Heart left ventricle (tissue), 16 donors: ENCODE measurements around the gene CNTROB. TPM values are rescaled to one million over a fixed set of nuclear protein-coding genes. Genes with fewer than 3 reads are reported as not detected.
"Not testable (repeated sequence)": the region's sequence is repeated elsewhere in the genome, so short reads cannot be mapped to it uniquely, and the experiment has no call there.

Experiments
- ATAC-seq, 4 donors: fragments of 200-7000 bp; cut with Tn5 transposase; one replicate each; pipeline ENCODE4 v1.9.1; 2020 to 2022; ENCODE audit warnings: moderate library complexity in 4 of 4, mild to moderate bottlenecking in 3 of 4, moderate number of reproducible peaks in 1 of 4
- DNase-seq, 5 donors: peaks; one replicate each; pipeline ENCODE4 v3.0.0-alpha.2; 2020
- H3K27ac ChIP-seq, 12 donors: fragments of 200-600 bp; sonication (generic) in 4 of 12; one replicate each; pipeline versions ENCODE4 v1.5.0 to v1.8.0; 2016 to 2022; ENCODE audit warnings: mild to moderate bottlenecking in 2 of 12
- H3K27me3 ChIP-seq, 9 donors: fragments of 200-600 bp; sonication (generic) in 2 of 9; one replicate each; pipeline versions ENCODE4 v1.5.1 to v1.8.0; 2016 to 2022; ENCODE audit warnings: mild to moderate bottlenecking in 3 of 9
- H3K36me3 ChIP-seq, 9 donors: fragments of 200-600 bp; sonication (generic) in 2 of 9; one replicate each; pipeline versions ENCODE4 v1.5.0 to v1.8.0; 2018 to 2022; ENCODE audit warnings: mild to moderate bottlenecking in 2 of 9
- H3K4me1 ChIP-seq, 12 donors: fragments of 200-600 bp; sonication (generic) in 4 of 12; one replicate each; pipeline versions ENCODE4 v1.5.0 to v1.8.0; 2016 to 2022; ENCODE audit warnings: mild to moderate bottlenecking in 3 of 12
- H3K4me3 ChIP-seq, 12 donors: fragments of 200-600 bp; sonication (generic) in 4 of 12; one replicate each; pipeline versions ENCODE4 v1.5.0 to v1.8.0; 2017 to 2022; ENCODE audit warnings: mild to moderate bottlenecking in 9 of 12, moderate library complexity in 4 of 12
- H3K9me3 ChIP-seq, 12 donors: fragments of 200-600 bp; sonication (generic) in 4 of 12; one replicate each; pipeline versions ENCODE4 v1.5.0 to v1.8.0; 2016 to 2022; ENCODE audit warnings: mild to moderate bottlenecking in 1 of 12
- POLR2A ChIP-seq, 2 donors: fragments of 450-650 bp; IDR thresholded peaks; one replicate each; pipeline ENCODE4 v1.6.1; 2017; ENCODE audit warnings: antibody characterized with exemption in 2 of 2, mild to moderate bottlenecking in 2 of 2, moderate library complexity in 2 of 2
- WGBS, 4 donors: extraction: QIAGEN DNeasy Blood & Tissue Kit in 2 of 4; methylation state at CpG; one replicate each; pipeline versions ENCODE4 v1.1.5 to v1.1.7; 2013 to 2018; 5-methylcytosine and 5-hydroxymethylcytosine counted together
- intact Hi-C, 10 donors: fragments of 100-400 bp; cut with DNase I; formaldehyde crosslinking; loops; one replicate each; pipeline versions ENCODE4 v1.11.1 to v1.14.2; 2022
- polyA plus RNA-seq, 2 donors: library from polyadenylated mRNA; stranded (reverse); fragments of 200-250 nt; gene quantifications; one replicate each; pipeline ENCODE4 v1.2.3, GENCODE V29; 2013
- total RNA-seq, 9 donors: library from RNA; depleted of rRNA in 2 of 9; stranded (reverse); fragments of >200 nt in 2 of 9; fragmentation: NEBNext Ultra II Directional in 3 of 9; extraction: Animal tissue kit (Norgen Biotek cat#: 25700) in 3 of 9; gene quantifications; one replicate each; pipeline versions ENCODE4 v1.1.0 to v1.2.4, GENCODE V29; 2016 to 2023
- TF ChIP-seq, protein P1 (sequence below), 12 donors: fragments of 200-600 bp; sonication (generic) in 4 of 12; IDR thresholded peaks; one replicate each; pipeline versions ENCODE4 v1.5.0 to v1.8.0; 2018 to 2022; ENCODE audit warnings: antibody characterized with exemption in 12 of 12, mild to moderate bottlenecking in 5 of 12
- donor health status: ischemic (EF 13 %, LVEDD 7.1; RV severe dilation, severe dysfunction).
- donor health status: healthy with polysubstance abuse.
- donor health status: DM: no; HTN: yes; CAD: no.
- donor health status: DM: no; HTN: no; CAD: no.
- donor health status: ischemic (EF 25% LVEDD 6.9; RV normal size, moderate dysfunction).
- donor health status: ischemic (EF 25% LVEDD 5.7; RV mildly dilated, moderate dysfunction).
- donor health status: healthy.
- donor health status: DM: yes; HTN: yes; CAD: no.
- donor health status: ischemic (EF 35%, LVEDD 5.7; RV mildly dilated, moderate dysfunction).
- donor health status: nonischemic (EF 11% LVEDD 7.7; RV severe dilation, severe dysfunction).
- donor health status: DM: yes; HTN: yes; CAD: no.
- donor health status: PGD.
- donor health status: ischemic (EF 29% LVEDD 5.4; RV normal size, mild dysfunction).
- donor health status: nonischemic (EF 23%, LVEDD 6.1; RV moderate dilation, normal function).

The CNTROB gene
- total and polyA plus RNA-seq, 11 donors: 7.9 to 19.2 (median 11.2) TPM

DNA sequence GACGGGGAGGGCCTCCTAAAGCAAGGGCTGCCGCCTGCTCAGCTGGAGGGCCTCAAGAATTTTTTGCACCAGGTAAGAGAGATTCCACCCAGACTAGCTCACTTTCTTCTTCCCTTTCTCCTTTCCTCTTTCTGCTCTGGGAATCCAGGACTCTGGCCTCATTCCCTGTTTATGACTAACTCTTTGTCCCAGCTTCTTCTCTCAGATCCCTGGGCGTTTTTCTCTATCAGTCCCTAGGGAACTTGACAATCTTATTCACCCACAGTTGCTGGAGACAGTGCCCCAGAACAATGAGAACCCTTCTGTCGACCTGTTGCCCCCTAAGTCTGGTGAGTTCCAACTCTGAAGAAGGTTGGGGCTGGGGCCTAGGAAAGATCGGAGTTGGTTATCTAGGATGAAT is 15.6 kb downstream of the CNTROB start:
- WGBS, 4 donors: 80 to 88% (median 84%) methylated on average over 5 of the region's 5 CpGs
- Histone ChIP-seq H3K4me1 (no peaks in the 10 kb centered on the region), H3K36me3 (peaks cover 4 to 76% (median 71%) of the 10 kb centered on the region in 9 donors), H3K4me3 (no peak overlapping the region), H3K27ac (no peak overlapping the region), H3K27me3 (no peaks in the 10 kb centered on the region), H3K9me3 (no peaks in the 10 kb centered on the region)
- intact Hi-C loops: no loop called here
- no peak for TF ChIP-seq POLR2A (IDR thresholded peaks at IDR 0.05)
- DNase-seq: no peak
- no peak for ATAC-seq

- peaks cover 4 to 49% (median 43%) of the 10 kb centered on the region in 9 donors for H3K36me3 ChIP-seq
- H3K27me3 ChIP-seq: no peaks in the 10 kb centered on the region
- intact Hi-C loops: no loop called here
- no peaks in the 10 kb centered on the region for H3K9me3 ChIP-seq
- WGBS, 4 donors: 64 to 85% (median 80%) methylated on average over 3 of the region's 3 CpGs
- TF ChIP-seq, protein P1, sequence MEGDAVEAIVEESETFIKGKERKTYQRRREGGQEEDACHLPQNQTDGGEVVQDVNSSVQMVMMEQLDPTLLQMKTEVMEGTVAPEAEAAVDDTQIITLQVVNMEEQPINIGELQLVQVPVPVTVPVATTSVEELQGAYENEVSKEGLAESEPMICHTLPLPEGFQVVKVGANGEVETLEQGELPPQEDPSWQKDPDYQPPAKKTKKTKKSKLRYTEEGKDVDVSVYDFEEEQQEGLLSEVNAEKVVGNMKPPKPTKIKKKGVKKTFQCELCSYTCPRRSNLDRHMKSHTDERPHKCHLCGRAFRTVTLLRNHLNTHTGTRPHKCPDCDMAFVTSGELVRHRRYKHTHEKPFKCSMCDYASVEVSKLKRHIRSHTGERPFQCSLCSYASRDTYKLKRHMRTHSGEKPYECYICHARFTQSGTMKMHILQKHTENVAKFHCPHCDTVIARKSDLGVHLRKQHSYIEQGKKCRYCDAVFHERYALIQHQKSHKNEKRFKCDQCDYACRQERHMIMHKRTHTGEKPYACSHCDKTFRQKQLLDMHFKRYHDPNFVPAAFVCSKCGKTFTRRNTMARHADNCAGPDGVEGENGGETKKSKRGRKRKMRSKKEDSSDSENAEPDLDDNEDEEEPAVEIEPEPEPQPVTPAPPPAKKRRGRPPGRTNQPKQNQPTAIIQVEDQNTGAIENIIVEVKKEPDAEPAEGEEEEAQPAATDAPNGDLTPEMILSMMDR (IDR thresholded peaks at IDR 0.05): no peak
- no peak for TF ChIP-seq POLR2A (IDR thresholded peaks at IDR 0.05)
- ATAC-seq (no peak), DNase-seq (no peak)
- H3K4me3 ChIP-seq: no peak overlapping the region
- no peak overlapping the region for H3K27ac ChIP-seq
- peaks cover 0 to 6% (median under 1%) of the 10 kb centered on the region in 12 donors for H3K4me1 ChIP-seq
Measured at GRCh38 chr17:7950578-7950977, 18.6 kb downstream of the CNTROB start.

GRCh38 chr17:7951143-7951792 is 19.3 kb downstream of the CNTROB start:
- H3K9me3 ChIP-seq: no peaks in the 10 kb centered on the region
- ATAC-seq (no peak), DNase-seq (no peak)
- no peaks in the 10 kb centered on the region for H3K27me3 ChIP-seq
- no peak overlapping the region for H3K4me3 ChIP-seq
- H3K4me1 ChIP-seq: peaks cover 0 to 13% (median 6%) of the 10 kb centered on the region in 12 donors
- 71 to 80% (median 78%) methylated on average over 5 of the region's 5 CpGs for WGBS, 4 donors
- peak overlapping the region in 1 of 12 donors; percentile 56 for H3K27ac ChIP-seq
- H3K36me3 ChIP-seq: peaks cover 0 to 42% (median 36%) of the 10 kb centered on the region in 9 donors
- intact Hi-C loops: no loop called here
- TF ChIP-seq, protein P1 (IDR thresholded peaks at IDR 0.05): no peak

GRCh38 chr17:7953266-7953665 is 21.3 kb downstream of the CNTROB start:
- H3K9me3 ChIP-seq, H3K27me3 ChIP-seq, ATAC-seq, H3K4me3 ChIP-seq, DNase-seq, intact Hi-C loops, H3K27ac ChIP-seq: not testable (repeated sequence)
- WGBS, 4 donors: 96 to 97% (median 97%) methylated on average over 12 to 13 of the region's 13 CpGs
- peaks cover 0 to 20% (median 6%) of the 10 kb centered on the region in 12 donors for H3K4me1 ChIP-seq
- peaks cover 0 to 23% (median 18%) of the 10 kb centered on the region in 9 donors for H3K36me3 ChIP-seq

DNA sequence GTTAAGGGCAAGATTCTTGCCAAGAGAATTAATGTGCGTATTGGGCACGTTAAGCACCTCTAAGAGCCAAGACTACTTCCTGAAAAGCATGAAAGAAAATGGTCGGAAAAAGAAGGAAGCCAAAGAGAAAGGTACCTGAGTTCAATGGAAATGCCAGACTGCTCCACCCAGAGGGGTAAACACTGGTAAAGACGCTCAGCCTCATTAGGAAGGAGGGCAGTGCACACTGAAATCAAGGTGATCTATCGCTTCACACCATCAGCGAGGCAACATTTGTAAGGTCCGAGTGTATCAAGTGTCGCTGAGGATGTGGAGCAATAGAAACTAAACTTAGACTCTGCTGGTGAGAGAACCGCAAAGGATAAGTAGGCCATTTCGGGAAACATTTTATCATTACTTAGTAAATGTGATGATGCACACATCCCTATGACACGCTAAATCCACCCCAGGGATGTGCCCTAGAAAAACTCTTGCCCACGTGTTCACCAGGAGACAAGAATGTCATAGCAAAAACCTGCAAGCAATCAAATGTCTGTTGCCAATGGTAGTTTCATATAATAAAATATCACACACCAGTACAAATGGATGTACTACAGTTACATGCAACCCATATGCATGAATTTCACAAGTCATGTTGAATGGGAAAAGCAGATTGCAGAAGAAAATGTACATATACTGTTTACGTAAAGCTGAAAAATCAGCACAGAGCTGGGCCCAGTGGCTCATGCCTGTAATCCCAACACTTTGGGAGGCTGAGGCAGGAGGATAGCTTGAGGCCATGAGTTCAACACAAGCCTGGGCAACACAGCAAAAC is 23.6 kb downstream of the CNTROB start:
- ATAC-seq: peak; percentile 64 to 89 (median 72)
- TF ChIP-seq, protein P1 (IDR thresholded peaks at IDR 0.05): no peak
- TF ChIP-seq POLR2A (IDR thresholded peaks at IDR 0.05): no peak
- Histone ChIP-seq H3K36me3 (peaks cover 0 to under 1% (median 0%) of the 10 kb centered on the region in 9 donors), H3K4me3 (no peak overlapping the region), H3K27me3 (peaks cover 0 to 4% (median 0%) of the 10 kb centered on the region in 9 donors), H3K4me1 (peaks cover 0 to 20% (median 6%) of the 10 kb centered on the region in 12 donors), H3K27ac (peak overlapping the region in 4 of 12 donors; percentile 30 to 61 (median 44)), H3K9me3 (no peaks in the 10 kb centered on the region)
- no peak for DNase-seq
- WGBS, 4 donors: 44 to 49% (median 46%) methylated on average over 13 of the region's 13 CpGs
- intact Hi-C loops: no loop called here
